K562 (cell line): ENCODE results near the gene MCTS1. TPM values are rescaled to one million over a fixed set of nuclear protein-coding genes. Genes with fewer than 3 reads are reported as not detected.

Experiments used
- HCFC1 ChIP-seq: IDR thresholded peaks from 2 replicates; pipeline ENCODE4 v1.6.1; 2012; ENCODE audit warnings: low read depth, low read length, improper control_type of control experiment
- IRF2 ChIP-seq: sonication (generic); formaldehyde crosslinking; IDR thresholded peaks from 2 replicates; pipeline ENCODE4 v1.8.1; 2022; ENCODE audit warnings: mild to moderate bottlenecking, missing genetic modification reagents
- RFX5 ChIP-seq: IDR thresholded peaks from 2 replicates; pipeline ENCODE4 v1.6.1; 2011; ENCODE audit warnings: low read depth, mild to moderate bottlenecking, improper control_type of control experiment, low read length
- SETDB1 ChIP-seq: IDR thresholded peaks from one replicate; pipeline ENCODE4 v1.6.1; 2012; ENCODE audit warnings: low read length, control low read depth, inconsistent platforms
- ZBTB40 ChIP-seq, 2 experiments: fragments of 450-650 bp in 1 of 2; sonication (generic) in 1 of 2; formaldehyde crosslinking in 1 of 2; IDR thresholded peaks; 2 replicates each; pipeline versions ENCODE4 v1.7.1 to v1.9.0; 2016 to 2022; ENCODE audit warnings: inconsistent platforms in 1 of 2, mild to moderate bottlenecking in 1 of 2, missing genetic modification reagents in 1 of 2
- polyA plus RNA-seq, 8 experiments: library from polyadenylated mRNA; depleted of rRNA in 4 of 8; stranded (reverse) in 5 of 8; unstranded in 3 of 8; fragments of >200 nt; fragmentation: Nextera tagmentation in 2 of 8; fragmentation: Illumina TruSeq in 1 of 8; extraction: Ambion mirVana in 2 of 8; extraction: Trizol in 1 of 8; gene quantifications; 2 replicates each; pipeline versions ENCODE4 v1.2.1 to v1.2.3, GENCODE V29; 2011 to 2014; ENCODE audit warnings: inconsistent platforms in 1 of 8, missing spikeins in 1 of 8
- total RNA-seq, 7 experiments: library from RNA; depleted of rRNA in 6 of 7; stranded (reverse); fragments of >200 nt in 6 of 7; fragmentation: Illumina TruSeq in 2 of 7; extraction: Trizol in 2 of 7; gene quantifications; 2 replicates each; pipeline versions ENCODE4 v1.2.1 to v1.2.3, GENCODE V29; 2011 to 2021; ENCODE audit warnings: low replicate concordance in 1 of 7

MCTS1 gene
- total and polyA plus RNA-seq, 9 of the 15 experiments (the other 6 are each of a cell fraction or from before 2014, with no cell fraction given) = 65.3 to 300 (median 152) TPM

DNA sequence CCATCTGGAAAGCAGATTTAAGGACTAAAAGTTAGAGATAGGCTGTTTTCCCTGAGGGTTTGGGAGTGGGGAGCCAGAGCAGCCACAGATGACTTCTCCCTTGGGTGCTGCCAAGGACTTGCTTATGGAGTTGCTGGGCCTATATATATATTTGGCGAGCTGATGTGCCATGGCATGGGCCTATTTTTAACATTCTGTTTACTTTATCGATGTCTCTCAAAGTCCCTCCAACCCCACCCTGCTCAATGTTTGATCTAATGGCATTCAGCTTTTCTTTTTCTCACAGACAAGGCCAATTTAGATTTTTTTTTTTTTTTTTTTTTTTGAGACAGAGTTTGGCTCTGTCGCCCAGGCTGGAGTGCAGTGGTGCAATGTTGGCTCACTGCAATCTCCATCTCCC lies 37.1 kb upstream of the MCTS1 start (continued):
- no peak for TF ChIP-seq ZBTB40 (IDR thresholded peaks at IDR 0.05)
- TF ChIP-seq ZBTB40 (CRISPR knock-in tag; IDR thresholded peaks at IDR 0.05) = no peak
- no peak for TF ChIP-seq IRF2
- TF ChIP-seq SETDB1 = no peak
- TF ChIP-seq RFX5 = no peak
- TF ChIP-seq HCFC1 = no peak
